ENCODE measurements around the gene IMPA2. TPM values are rescaled to one million over a fixed set of nuclear protein-coding genes. Genes with fewer than 3 reads are reported as not detected.
"Not testable (repeated sequence)": the region's sequence is repeated elsewhere in the genome, so short reads cannot be mapped to it uniquely, and the experiment has no call there.

IMPA2 gene
- total RNA-seq: 33.9 TPM

- peak within 1 kb of the TSS; percentile 89 to 96 (median 94) for H3K9ac ChIP-seq (ENCODE audit: low read depth in 1 of 3, low read length in 3 of 3)
- no peaks in the 10 kb centered on the region for H3K36me3 ChIP-seq (ENCODE audit: control insufficient read depth in 3 of 3, insufficient read depth in 3 of 3, low read length in 3 of 3)
- peak within 1 kb of the TSS; percentile 95 for H3K27ac ChIP-seq (ENCODE audit: low read depth, low read length)
- peak within 1 kb of the TSS; percentile 66 to 86 (median 81) for H3K4me3 ChIP-seq (ENCODE audit: low read length in 3 of 3)
- H3K27me3 ChIP-seq (ENCODE audit: control insufficient read depth in 3 of 3, insufficient read depth in 3 of 3, low read length in 3 of 3): no peaks in the 10 kb centered on the region
- peaks cover 31 to 37% (median 32%) of the 10 kb centered on the region in 3 donors for H3K4me1 ChIP-seq (ENCODE audit: control insufficient read depth in 3 of 3, insufficient read depth in 3 of 3, low read length in 3 of 3)
- H3K9me3 ChIP-seq (ENCODE audit: control insufficient read depth in 3 of 3, low read length in 3 of 3): no peaks in the 10 kb centered on the region
Measured at GRCh38 chr18:11981192-11981542, at the start of gene IMPA2. Gene IMPA2 (plus strand): TSS chr18:11981507. CDS start chr18:11981670, 163 bp downstream.

GRCh38 chr18:11932393-11932792 lies 48.9 kb upstream of the IMPA2 start:
- Histone ChIP-seq H3K9ac (ENCODE audit: low read depth in 1 of 3, low read length in 3 of 3) (no peak overlapping the region), H3K36me3 (ENCODE audit: control insufficient read depth in 3 of 3, insufficient read depth in 3 of 3, low read length in 3 of 3) (no peaks in the 10 kb centered on the region), H3K4me3 (ENCODE audit: low read length in 3 of 3) (no peak overlapping the region), H3K9me3 (ENCODE audit: control insufficient read depth in 3 of 3, low read length in 3 of 3) (no peaks in the 10 kb centered on the region), H3K4me1 (ENCODE audit: control insufficient read depth in 3 of 3, insufficient read depth in 3 of 3, low read length in 3 of 3) (no peaks in the 10 kb centered on the region), H3K27ac (ENCODE audit: low read depth, low read length) (no peak overlapping the region), H3K27me3 (ENCODE audit: control insufficient read depth in 3 of 3, insufficient read depth in 3 of 3, low read length in 3 of 3) (no peaks in the 10 kb centered on the region)

- no peaks in the 10 kb centered on the region for H3K9me3 ChIP-seq (ENCODE audit: control insufficient read depth in 3 of 3, low read length in 3 of 3)
- H3K4me1 ChIP-seq (ENCODE audit: control insufficient read depth in 3 of 3, insufficient read depth in 3 of 3, low read length in 3 of 3): no peaks in the 10 kb centered on the region
- H3K36me3 ChIP-seq (ENCODE audit: control insufficient read depth in 3 of 3, insufficient read depth in 3 of 3, low read length in 3 of 3): no peaks in the 10 kb centered on the region
- no peak overlapping the region for H3K27ac ChIP-seq (ENCODE audit: low read depth, low read length)
- H3K27me3 ChIP-seq (ENCODE audit: control insufficient read depth in 3 of 3, insufficient read depth in 3 of 3, low read length in 3 of 3): no peaks in the 10 kb centered on the region
- H3K4me3 ChIP-seq (ENCODE audit: low read length in 3 of 3): no peak overlapping the region
- H3K9ac ChIP-seq (ENCODE audit: low read depth in 1 of 3, low read length in 3 of 3): no peak overlapping the region
Measured at GRCh38 chr18:11937874-11938478, 43.3 kb upstream of the IMPA2 start.

GRCh38 chr18:11940956-11941355 lies 40.4 kb upstream of the IMPA2 start:
- Histone ChIP-seq H3K9ac (ENCODE audit: low read depth in 1 of 3, low read length in 3 of 3) (no peak overlapping the region), H3K4me3 (ENCODE audit: low read length in 3 of 3) (no peak overlapping the region), H3K27me3 (ENCODE audit: control insufficient read depth in 3 of 3, insufficient read depth in 3 of 3, low read length in 3 of 3) (no peaks in the 10 kb centered on the region), H3K36me3 (ENCODE audit: control insufficient read depth in 3 of 3, insufficient read depth in 3 of 3, low read length in 3 of 3) (no peaks in the 10 kb centered on the region), H3K9me3 (ENCODE audit: control insufficient read depth in 3 of 3, low read length in 3 of 3) (no peaks in the 10 kb centered on the region), H3K4me1 (ENCODE audit: control insufficient read depth in 3 of 3, insufficient read depth in 3 of 3, low read length in 3 of 3) (peaks cover 0 to 13% (median 0%) of the 10 kb centered on the region in 3 donors), H3K27ac (ENCODE audit: low read depth, low read length) (no peak overlapping the region)

- Histone ChIP-seq H3K4me1 (ENCODE audit: control insufficient read depth in 3 of 3, insufficient read depth in 3 of 3, low read length in 3 of 3) (peaks cover 8 to 22% (median 11%) of the 10 kb centered on the region in 3 donors), H3K9ac (ENCODE audit: low read depth in 1 of 3, low read length in 3 of 3) (no peak overlapping the region), H3K27ac (ENCODE audit: low read depth, low read length) (no peak overlapping the region), H3K36me3 (ENCODE audit: control insufficient read depth in 3 of 3, insufficient read depth in 3 of 3, low read length in 3 of 3) (no peaks in the 10 kb centered on the region), H3K4me3 (ENCODE audit: low read length in 3 of 3) (no peak overlapping the region), H3K9me3 (ENCODE audit: control insufficient read depth in 3 of 3, low read length in 3 of 3) (no peaks in the 10 kb centered on the region), H3K27me3 (ENCODE audit: control insufficient read depth in 3 of 3, insufficient read depth in 3 of 3, low read length in 3 of 3) (no peaks in the 10 kb centered on the region)
Measured at GRCh38 chr18:11943551-11943950, 37.8 kb upstream of the IMPA2 start.

- Histone ChIP-seq H3K4me1 (ENCODE audit: control insufficient read depth in 3 of 3, insufficient read depth in 3 of 3, low read length in 3 of 3) (peaks cover 8 to 25% (median 11%) of the 10 kb centered on the region in 3 donors), H3K27ac (ENCODE audit: low read depth, low read length) (no peak overlapping the region), H3K27me3 (ENCODE audit: control insufficient read depth in 3 of 3, insufficient read depth in 3 of 3, low read length in 3 of 3) (no peaks in the 10 kb centered on the region), H3K4me3 (ENCODE audit: low read length in 3 of 3) (no peak overlapping the region), H3K36me3 (ENCODE audit: control insufficient read depth in 3 of 3, insufficient read depth in 3 of 3, low read length in 3 of 3) (no peaks in the 10 kb centered on the region), H3K9ac (ENCODE audit: low read depth in 1 of 3, low read length in 3 of 3) (no peak overlapping the region), H3K9me3 (ENCODE audit: control insufficient read depth in 3 of 3, low read length in 3 of 3) (no peaks in the 10 kb centered on the region)
Measured at GRCh38 chr18:11944252-11944651, 37.1 kb upstream of the IMPA2 start.

GRCh38 chr18:11944786-11945185 lies 36.5 kb upstream of the IMPA2 start:
- H3K27ac ChIP-seq (ENCODE audit: low read depth, low read length): no peak overlapping the region
- no peaks in the 10 kb centered on the region for H3K36me3 ChIP-seq (ENCODE audit: control insufficient read depth in 3 of 3, insufficient read depth in 3 of 3, low read length in 3 of 3)
- no peaks in the 10 kb centered on the region for H3K27me3 ChIP-seq (ENCODE audit: control insufficient read depth in 3 of 3, insufficient read depth in 3 of 3, low read length in 3 of 3)
- H3K4me1 ChIP-seq (ENCODE audit: control insufficient read depth in 3 of 3, insufficient read depth in 3 of 3, low read length in 3 of 3): peaks cover 8 to 25% (median 11%) of the 10 kb centered on the region in 3 donors
- peak overlapping the region in 2 of 3 donors; percentile 8 to 14 for H3K9ac ChIP-seq (ENCODE audit: low read depth in 1 of 3, low read length in 3 of 3)
- H3K4me3 ChIP-seq (ENCODE audit: low read length in 3 of 3): no peak overlapping the region
- no peaks in the 10 kb centered on the region for H3K9me3 ChIP-seq (ENCODE audit: control insufficient read depth in 3 of 3, low read length in 3 of 3)

GRCh38 chr18:11945834-11946659 lies 35.3 kb upstream of the IMPA2 start:
- H3K27ac ChIP-seq (ENCODE audit: low read depth, low read length): peak overlapping the region; percentile 97
- peak overlapping the region in 2 of 3 donors; percentile 74 to 85 for H3K9ac ChIP-seq (ENCODE audit: low read depth in 1 of 3, low read length in 3 of 3)
- H3K4me3 ChIP-seq (ENCODE audit: low read length in 3 of 3): peak overlapping the region; percentile 39 to 84 (median 65)
- not testable (repeated sequence) for H3K27me3 ChIP-seq (ENCODE audit: control insufficient read depth in 3 of 3, insufficient read depth in 3 of 3, low read length in 3 of 3); H3K36me3 ChIP-seq (ENCODE audit: control insufficient read depth in 3 of 3, insufficient read depth in 3 of 3, low read length in 3 of 3); H3K9me3 ChIP-seq (ENCODE audit: control insufficient read depth in 3 of 3, low read length in 3 of 3)
- peaks cover 8 to 25% (median 11%) of the 10 kb centered on the region in 3 donors for H3K4me1 ChIP-seq (ENCODE audit: control insufficient read depth in 3 of 3, insufficient read depth in 3 of 3, low read length in 3 of 3)

GRCh38 chr18:11946756-11947155 lies 34.6 kb upstream of the IMPA2 start:
- H3K9me3 ChIP-seq (ENCODE audit: control insufficient read depth in 3 of 3, low read length in 3 of 3): no peaks in the 10 kb centered on the region

More at GRCh38 chr18:11946756-11947155, 34.6 kb upstream of the IMPA2 start:
- peak overlapping the region; percentile 74 to 85 (median 79) for H3K9ac ChIP-seq (ENCODE audit: low read depth in 1 of 3, low read length in 3 of 3)
- H3K4me1 ChIP-seq (ENCODE audit: control insufficient read depth in 3 of 3, insufficient read depth in 3 of 3, low read length in 3 of 3): peaks cover 8 to 30% (median 11%) of the 10 kb centered on the region in 3 donors
- peak overlapping the region; percentile 97 for H3K27ac ChIP-seq (ENCODE audit: low read depth, low read length)
- H3K36me3 ChIP-seq (ENCODE audit: control insufficient read depth in 3 of 3, insufficient read depth in 3 of 3, low read length in 3 of 3): no peaks in the 10 kb centered on the region
- H3K27me3 ChIP-seq (ENCODE audit: control insufficient read depth in 3 of 3, insufficient read depth in 3 of 3, low read length in 3 of 3): no peaks in the 10 kb centered on the region
- H3K4me3 ChIP-seq (ENCODE audit: low read length in 3 of 3): peak overlapping the region; percentile 39 to 84 (median 65)
